HG03039 (cell line): ENCODE results near the gene PCDH20.
"Not testable (repeated sequence)": the region's sequence is repeated elsewhere in the genome, so short reads cannot be mapped to it uniquely, and the experiment has no call there.

Experiments used
- ATAC-seq: cut with Tn5 transposase; IDR thresholded peaks from one replicate; pipeline ENCODE4 v1.9.1; 2021; ENCODE audit warnings: mild to moderate bottlenecking, moderate library complexity; ENCODE audit not compliant: unreplicated experiment

The PCDH20 gene, protein sequence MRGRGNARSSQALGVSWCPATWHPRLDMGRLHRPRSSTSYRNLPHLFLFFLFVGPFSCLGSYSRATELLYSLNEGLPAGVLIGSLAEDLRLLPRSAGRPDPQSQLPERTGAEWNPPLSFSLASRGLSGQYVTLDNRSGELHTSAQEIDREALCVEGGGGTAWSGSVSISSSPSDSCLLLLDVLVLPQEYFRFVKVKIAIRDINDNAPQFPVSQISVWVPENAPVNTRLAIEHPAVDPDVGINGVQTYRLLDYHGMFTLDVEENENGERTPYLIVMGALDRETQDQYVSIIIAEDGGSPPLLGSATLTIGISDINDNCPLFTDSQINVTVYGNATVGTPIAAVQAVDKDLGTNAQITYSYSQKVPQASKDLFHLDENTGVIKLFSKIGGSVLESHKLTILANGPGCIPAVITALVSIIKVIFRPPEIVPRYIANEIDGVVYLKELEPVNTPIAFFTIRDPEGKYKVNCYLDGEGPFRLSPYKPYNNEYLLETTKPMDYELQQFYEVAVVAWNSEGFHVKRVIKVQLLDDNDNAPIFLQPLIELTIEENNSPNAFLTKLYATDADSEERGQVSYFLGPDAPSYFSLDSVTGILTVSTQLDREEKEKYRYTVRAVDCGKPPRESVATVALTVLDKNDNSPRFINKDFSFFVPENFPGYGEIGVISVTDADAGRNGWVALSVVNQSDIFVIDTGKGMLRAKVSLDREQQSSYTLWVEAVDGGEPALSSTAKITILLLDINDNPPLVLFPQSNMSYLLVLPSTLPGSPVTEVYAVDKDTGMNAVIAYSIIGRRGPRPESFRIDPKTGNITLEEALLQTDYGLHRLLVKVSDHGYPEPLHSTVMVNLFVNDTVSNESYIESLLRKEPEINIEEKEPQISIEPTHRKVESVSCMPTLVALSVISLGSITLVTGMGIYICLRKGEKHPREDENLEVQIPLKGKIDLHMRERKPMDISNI

DNA sequence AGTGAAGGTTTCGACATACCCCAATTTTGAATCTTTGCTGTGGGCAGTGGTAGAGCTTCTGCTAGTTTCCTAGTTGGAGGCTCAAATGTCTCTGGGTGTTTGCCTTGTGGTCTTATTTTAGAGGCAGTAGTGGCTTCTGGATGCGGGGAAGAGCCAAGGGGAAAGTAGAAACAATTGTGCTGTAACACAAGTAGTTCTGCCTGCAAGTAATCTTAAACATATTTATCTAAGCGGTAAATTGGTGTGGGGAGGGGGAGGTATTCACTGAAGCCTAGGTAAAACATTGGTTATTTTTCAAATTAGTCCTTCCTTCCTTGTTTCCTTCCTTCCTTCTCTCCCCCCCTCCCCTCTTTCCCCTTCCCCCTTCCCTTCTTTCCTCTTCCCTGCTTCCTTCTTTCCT, at the start of gene PCDH20:
Gene PCDH20 (minus strand): TSS at position 101 of the 400 bp plus-strand sequence. CDS start 691 bp downstream, outside the sequence.
- ATAC-seq = no peak

DNA sequence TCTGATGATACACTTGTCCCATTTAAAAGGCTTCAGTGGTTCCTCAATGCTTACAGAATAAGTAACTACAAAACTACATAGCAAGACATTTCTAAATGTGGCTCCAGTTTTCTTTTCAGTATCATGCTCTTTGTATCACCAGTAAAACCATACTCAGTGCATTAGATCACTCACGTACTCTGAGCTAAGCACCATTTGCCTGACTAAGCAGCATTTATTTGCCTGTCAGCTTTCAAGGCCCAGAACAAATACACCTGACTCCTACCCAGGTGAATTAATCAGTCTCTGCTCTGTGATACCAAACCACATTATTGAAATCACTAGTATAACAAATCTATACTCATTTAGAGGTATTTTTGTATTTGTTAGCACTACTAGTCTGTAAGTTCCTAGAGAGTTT, 47.4 kb upstream of the PCDH20 start:
- ATAC-seq = no peak

DNA sequence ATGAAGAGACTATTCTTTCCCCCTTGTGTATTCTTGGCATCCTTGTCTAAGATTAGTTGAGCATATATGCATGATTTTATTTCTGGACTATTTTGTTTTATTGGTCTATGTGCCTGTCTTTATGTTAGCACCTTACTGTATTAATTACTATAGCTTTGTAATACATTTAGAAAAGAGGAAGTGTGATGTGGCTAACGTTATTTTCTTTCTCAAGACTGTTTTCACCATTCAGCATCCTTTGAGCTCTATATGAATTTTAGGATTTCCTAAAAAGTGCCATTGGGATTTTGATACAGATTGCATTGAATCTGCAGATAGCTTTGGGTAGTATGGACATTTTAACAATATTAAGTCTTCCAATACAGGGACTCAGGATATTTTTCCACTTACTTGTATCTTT, 37.5 kb upstream of the PCDH20 start:
- ATAC-seq = no peak

DNA sequence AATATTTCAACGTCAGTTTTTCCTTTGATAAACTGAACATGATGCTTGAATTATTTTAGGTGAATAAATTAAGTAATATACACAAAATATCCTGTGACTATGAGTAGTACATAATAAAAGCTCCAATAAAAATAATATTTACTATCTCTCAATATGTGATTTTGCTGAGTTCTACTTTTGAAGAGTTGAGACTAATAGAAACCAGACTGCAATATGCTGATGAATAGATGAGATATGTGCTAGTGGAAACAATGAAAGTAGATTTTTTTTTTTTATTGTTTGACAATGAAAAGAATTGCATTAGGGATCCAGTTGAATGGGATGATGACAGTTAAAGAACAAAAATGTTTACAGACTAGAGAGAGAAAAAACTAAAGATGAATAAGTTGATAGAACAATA, 16.4 kb upstream of the PCDH20 start:
- no peak for ATAC-seq

DNA sequence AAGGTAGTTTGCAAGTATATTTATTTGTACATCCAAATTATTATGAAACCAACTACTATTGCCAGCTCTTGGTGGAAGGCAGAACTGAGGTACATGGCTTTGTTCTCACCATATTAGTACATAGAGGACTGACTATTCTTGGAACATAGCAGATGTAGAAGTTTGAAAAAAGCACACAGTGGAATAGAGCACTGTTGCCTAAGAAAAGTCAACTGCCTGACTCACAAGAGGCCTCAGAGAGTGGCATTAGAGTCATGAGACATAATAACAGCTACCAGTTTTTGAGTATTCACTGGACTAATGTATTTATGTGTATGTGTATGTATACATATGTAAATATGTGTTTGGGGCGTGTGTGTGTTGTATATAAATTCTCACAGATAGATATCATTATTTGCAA, 8.3 kb upstream of the PCDH20 start:
- ATAC-seq = no peak

DNA sequence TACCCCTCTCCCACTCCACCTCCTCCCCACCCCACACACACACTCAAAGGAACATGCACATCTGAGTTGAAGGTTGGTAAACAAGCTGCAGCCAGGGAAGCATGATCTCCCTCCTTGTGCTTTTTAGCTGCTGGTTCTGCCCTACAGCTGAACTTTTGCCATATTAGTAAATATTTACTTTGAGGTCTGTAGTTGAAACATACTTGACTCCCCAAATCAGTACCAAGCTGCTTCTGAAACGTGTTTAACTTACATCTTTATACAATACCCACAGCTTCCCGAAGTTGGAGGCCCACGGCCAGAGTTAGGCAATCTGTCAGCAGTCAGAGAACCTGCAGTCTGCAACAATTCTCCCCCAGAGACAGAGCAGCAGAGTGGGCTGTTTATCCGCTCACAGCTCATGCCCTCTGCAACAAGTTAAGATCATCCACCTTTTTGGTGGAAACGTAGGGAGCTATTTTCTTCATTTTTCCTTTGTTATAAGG, 1.5 kb upstream of the PCDH20 start:
- no peak for ATAC-seq

DNA sequence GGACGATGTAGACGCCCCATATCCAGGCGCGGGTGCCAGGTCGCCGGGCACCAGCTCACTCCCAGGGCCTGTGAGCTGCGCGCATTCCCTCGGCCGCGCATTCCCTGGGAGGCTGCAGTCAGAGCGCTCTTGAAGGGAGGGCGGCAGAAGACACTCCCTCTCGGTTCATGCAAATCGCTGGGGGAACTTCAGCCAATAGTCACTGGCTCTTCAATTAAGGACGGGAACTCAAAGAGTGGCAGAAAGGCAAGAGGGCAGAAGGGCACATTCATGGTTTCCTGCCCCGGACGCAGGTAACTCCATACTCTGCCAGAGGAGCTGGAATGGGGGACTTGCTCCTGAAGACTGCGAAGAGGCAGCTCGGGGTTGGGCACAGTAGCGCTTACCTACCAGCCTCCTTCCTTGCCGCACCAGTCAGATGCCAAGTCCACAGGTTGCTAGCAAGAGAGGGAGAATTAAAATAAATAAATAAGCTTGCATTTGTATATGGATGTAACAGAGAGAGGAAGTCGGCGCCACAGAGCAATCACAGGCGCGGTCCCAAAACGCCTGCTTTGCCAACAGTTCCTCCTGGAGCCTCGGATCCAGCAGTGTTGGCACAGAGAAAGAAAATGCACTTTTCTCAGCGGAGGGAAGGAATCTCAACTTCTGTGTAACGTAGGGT, 459 bp downstream of the PCDH20 start:
- ATAC-seq = no peak

DNA sequence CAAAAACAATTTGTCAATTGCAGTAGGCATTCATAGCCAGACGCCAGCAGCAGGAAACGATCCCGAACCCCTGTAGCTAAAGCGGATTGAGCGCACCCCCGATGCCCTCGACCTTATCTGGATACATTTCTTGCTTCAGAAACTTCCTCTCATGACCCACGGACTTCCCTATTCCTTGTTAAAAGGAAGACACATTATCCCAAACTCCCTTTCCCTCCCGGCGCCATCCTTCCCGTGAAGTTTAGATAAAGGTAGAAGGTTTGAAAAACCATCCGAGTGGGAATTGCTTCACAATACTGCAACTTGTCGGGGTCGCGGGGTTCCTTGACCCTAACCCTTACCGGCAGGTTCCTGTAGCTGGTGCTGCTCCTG, 977 bp downstream of the PCDH20 start:
- no peak for ATAC-seq

DNA sequence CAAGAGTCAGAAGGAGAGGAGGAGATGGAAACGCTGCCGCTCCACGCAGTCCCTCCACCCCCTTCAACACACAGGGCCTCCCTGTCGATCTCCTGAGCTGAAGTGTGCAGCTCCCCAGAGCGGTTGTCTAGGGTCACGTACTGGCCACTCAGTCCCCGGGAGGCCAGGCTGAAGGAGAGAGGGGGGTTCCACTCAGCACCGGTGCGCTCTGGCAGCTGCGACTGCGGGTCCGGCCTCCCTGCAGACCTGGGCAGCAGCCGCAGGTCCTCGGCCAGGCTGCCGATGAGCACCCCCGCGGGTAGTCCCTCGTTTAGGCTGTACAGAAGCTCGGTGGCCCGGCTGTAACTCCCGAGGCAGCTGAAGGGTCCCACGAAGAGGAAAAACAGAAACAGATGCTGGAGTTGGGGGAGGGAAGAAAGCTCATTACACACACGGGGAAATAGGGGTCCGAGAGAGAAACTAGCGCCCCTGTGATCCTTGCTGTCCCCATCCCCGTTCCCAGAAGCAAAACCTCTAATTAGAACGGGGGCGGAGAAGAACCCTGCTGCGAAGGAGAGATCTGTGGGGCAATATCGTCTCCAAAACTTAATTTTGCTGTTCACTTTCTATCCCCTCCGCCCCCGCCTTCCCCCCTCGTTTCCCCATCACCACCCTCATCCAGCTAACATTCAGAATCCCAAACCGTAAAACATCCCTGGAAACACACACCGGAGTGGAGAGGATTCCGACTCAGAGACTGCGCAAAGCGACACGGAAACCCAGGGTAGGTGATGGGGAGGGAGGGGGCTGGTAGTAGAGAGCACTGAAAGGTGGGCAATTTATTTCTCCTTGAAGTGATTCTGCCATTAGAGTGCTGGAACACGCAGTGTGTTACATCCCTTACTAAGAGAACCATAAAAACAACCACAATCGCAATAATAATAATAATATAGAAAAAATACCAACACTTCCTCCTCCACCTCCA, 1.8 kb downstream of the PCDH20 start:
- ATAC-seq = no peak

DNA sequence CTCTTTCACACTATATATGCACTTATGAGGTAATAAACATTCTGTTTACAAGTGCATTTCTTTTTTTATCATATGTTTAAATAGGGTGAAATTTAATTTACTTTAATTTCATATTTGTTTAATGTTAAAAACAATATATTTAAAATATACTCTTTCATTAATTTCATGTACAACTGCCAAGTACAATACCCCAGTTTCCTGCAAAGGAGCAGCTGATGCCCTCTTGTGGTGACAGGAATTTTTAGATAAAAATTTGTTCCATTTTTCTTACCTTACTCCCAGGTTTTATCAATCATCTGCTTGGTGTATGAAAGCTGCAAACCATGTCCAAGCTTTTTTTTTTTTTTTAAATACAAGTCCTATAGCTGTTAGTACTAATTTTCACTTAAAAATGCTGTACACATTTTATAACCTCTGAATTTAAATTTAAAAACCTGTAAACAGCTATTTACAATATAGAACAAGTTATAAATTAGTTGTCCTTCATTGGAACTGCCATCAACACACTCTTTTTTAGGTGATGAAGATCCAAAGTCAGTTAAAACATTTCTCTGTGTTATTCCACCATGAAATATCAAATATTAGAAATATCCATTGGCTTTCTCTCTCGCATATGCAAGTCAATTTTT, 4.9 kb downstream of the PCDH20 start:
- no peak for ATAC-seq

DNA sequence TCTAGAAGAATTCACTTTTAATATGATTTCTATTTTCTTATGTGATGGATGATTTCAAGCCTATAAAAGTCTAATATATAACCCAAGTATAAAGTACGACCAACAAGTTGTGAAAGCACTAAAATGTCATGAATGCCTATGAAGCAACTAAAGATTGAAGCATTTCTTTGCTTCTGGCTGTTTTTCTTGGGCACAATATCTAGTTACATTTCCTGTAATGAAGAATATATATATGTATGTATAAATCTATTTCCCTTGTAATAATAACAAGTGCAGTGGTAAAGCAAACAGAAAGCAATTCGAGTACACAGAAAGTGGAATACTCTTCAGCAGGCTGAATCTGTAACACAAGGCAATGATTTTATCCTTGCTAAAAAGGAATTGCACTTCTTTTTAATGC, 5.4 kb downstream of the PCDH20 start:
- ATAC-seq = no peak

DNA sequence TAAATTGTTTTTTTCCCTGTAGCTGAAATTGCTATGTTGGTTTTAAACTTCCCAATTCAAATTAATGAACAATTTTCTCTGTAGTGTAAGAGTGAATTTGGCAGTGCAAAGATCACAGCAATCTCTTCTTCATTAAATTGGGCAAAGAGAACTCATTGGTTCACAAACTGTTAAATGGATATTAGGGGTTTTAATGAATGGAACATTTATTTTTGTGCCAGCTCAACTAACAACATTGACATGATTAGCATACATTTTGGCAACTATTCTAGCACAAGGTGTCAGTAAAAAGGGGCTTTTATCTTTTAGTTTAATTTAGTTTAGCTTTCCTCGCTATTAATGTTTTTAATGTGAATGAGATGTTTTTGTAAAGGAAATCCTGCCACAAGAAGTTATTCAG, 7.1 kb downstream of the PCDH20 start:
- ATAC-seq = no peak

DNA sequence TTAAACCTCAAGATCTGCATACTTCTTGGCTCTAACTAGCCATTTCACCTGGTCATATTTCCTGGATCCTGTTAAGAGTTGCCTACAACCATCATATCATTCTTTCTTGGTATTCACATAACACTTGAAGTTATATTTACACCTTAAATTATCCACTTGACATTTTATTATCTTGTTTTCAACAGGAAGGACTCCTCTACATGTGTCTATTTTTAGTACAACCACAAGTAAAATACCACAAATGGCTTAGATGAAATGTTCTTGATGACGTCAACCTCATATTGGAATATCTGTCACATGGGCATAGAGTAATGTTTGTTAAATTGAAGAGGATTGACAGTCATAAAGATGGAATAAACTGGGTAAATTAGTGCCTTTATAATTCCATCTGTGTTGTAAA, 9.4 kb downstream of the PCDH20 start:
- ATAC-seq = no peak

DNA sequence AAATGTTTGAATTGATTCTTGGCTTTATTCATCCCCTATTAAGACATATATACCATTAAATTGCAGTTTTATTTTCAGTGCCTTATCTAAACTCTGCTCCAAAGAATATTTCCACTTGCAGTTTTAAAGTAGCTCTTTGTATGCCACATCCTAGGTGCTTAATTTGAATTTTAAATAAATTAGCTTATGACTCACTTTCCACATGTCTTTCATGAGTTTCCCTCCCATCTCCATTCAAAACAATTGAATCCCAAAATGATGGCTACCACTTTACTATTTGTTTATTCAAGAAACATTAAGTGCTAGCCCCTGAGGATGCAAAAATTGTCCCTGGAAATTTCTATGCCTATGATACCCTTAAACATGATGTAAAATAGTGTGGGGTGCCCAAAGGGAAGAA, 19.5 kb downstream of the PCDH20 start:
- no peak for ATAC-seq

DNA sequence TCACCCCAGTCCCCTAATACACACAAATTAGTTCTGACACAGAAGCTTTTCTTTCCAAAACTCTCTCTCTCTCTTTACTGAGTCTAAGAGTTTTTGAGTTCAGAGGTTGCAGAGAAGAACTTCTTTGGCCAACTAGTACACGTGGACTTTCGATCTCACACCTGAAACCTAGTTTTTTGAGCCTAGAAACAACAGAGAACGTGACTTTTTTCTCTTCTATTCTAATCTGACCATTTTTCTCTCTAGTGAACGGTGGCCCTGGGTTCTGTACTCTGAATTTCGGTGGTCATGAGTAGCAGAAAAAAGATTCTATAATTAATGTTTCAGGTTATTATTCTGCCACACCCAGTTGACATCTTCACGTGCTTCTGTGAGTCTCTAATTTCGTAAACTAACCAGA, 24.2 kb downstream of the PCDH20 start:
- ATAC-seq = no peak

DNA sequence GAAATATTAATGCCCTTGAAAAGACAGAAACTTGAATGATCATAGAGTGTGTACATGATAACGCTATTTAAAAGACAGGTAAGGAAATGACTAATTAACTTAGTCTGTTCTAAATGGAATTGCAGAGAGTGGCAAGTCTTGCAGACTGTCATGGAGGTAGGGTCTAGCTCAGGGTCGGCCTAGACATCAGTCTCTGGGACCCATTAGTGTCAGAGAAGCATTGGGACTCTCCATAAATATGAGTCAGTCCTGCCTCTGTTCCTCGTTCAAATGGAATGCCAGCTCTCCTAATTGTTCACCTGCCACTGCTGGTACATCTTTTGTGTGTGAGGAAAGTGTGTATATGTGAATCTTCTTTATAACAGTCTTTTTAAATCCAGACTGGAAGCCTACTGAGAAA, 28.0 kb downstream of the PCDH20 start:
- ATAC-seq = no peak

DNA sequence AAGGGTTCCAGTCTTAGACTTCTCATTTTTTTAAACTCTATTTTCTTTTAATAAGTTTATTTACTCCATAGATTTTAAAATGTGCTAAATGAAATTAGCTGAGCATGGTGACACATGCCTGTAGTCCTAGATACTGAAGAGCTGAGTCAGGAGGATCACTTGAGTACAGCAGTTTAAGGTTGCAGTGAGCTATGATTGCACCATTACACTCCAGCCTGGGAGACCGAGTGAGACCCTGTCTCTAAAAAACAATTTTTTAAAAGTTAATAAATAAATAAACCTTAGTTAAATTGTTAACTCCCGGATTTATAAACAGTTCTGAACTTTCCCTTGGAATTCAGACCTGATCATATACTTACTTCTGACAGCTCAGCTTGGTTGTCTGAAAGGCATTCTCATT, 32.5 kb downstream of the PCDH20 start:
- ATAC-seq = no peak

DNA sequence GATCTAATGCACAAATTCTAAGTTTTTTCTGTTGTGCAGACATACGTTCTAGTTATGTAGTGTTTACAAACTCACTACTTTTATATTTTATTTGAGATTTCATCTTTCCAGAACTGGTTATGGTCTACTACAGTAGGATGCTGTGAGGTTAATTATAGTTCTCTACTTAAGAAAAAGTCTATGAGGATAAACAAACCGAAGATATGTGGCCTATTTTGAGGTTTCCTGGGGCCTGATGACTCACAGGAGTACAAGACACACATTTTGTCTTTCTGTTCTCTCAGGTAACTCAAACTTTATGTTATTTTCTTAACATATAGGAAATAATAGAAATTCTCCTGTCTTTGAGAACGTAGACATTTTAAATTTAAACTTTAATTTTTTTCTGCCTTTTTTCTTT, 45.1 kb downstream of the PCDH20 start:
- ATAC-seq = no peak

DNA sequence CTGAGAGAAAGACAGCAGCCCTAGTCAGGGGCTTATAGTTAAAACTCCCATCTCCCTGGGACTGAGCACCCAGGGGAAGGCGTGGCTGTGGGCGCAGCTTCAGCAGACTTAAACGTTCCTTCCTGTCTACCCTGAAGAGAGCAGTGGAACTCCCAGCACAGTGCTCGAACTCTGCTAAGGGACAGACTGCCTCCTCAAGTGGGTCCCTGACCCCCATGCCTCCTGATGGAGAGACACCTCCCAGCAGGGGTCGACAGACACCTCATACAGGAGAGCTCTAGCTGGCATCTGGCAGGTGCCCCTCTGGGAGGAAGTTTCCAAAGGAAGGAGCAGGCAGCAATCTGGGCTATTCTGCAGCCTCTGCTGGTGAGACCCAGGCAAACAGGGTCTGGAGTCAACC, 51.0 kb downstream of the PCDH20 start:
- ATAC-seq = not testable (repeated sequence)

DNA sequence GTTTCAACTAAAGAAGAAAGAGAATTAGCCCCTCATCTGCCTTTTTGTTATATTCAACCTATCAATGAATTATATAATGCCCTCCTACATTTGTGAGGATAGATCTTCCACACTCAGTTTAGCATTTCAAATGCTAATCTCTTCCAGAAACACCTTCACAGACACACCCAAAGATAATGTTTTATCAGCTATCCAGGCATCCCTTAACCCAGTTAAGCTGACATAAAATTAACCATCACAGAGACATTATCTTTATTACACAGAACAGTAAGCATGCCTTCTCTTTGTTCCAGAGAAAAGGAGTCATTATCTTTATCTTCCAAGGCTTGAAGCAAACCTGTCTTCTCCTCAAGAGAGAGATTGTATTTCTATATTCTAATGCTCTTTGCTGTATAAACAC, 53.1 kb downstream of the PCDH20 start:
- ATAC-seq = no peak
